Suppressor macrophage treated with lipopolysaccharide for 1 hour (primary cell): ENCODE measurements around the gene WSB2.

Experiments
- DNase-seq, 3 donors: peaks; one replicate each; pipeline ENCODE4 v3.0.0-alpha.2; 2020 to 2022

The WSB2 gene

DNA sequence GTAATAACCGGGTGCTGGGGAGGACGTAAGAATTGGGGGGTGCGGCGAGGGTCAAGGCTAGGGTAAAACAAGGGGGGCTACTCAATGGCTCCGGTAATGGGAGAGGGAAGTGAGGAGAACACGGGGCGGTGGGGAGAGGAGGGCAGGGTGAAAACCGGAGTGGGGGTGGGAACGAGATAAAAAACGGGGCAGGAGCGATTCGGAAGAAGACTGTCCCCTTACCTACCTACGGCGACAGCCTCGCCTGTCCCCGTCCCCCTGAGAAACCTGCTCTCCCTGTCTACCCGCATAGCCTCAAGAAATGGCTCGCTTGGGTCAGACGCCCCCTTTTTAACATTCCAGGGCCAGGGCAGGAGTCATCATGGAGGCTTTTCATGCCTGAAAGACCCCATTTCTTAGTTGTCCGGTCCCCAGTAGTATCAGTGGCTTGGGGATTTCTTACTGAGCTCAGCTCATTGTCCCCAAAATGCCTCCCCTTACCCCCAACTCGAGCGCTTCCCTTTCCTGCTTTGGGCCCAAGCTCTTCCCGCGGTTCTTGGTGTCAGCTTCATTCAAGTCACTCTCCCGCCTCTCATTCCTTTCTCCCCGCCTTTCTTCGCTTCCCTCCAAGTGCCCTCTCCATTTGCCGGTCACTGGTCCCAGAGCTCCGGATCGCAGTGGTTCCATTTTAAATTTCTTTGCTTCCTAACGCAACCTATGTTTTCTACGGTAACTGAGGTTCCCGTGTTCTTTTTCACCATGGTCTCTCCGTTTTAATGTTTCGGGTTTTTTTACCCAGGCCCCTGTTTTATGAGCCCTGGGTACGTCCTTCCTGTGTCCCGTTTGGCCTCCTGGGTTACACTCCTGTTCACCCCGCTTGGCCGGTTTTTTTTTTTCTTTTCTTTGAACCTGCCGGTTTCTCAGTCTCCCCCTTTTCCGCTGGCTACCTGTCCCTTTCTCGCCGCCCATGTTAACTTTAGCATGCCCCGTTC is 1.2 kb upstream of the WSB2 start:
- DNase-seq = peak; percentile 51 to 67 (median 66)

DNA sequence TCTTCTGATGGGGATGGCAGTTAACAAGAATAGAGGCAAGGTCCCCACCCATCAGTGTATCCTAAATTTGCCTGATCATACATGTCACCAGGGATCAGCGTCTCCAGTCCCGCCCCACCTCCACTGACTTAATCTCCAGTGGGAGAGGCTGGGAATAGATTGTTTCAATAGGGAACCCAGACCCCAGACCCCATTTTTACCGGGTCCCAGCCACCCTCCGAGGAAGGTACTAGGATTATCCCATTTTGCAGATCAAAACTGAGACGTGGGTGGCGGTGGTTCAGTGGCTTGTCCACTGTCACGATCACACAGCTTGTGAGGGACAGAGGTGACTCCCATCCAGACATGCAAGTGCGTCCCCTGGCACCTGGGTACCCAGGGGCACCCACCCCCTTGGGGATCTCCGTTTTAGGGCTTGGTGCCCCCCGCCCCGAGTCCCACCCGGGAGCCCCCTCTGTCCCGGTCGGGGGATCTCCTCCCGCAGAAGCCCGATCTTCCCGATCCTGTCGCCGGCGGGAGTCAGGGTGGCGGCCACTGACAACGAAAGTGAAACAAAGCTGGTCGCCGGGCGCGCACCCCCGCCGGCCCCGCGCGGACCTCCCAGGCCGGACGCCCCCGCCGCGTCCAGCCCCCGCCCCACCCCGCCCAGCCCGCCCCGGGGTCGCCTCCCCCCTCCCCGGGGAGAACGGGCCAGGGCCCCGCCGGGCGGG is 523 bp downstream of the WSB2 start:
- peak; percentile 70 to 89 (median 72) for DNase-seq

DNA sequence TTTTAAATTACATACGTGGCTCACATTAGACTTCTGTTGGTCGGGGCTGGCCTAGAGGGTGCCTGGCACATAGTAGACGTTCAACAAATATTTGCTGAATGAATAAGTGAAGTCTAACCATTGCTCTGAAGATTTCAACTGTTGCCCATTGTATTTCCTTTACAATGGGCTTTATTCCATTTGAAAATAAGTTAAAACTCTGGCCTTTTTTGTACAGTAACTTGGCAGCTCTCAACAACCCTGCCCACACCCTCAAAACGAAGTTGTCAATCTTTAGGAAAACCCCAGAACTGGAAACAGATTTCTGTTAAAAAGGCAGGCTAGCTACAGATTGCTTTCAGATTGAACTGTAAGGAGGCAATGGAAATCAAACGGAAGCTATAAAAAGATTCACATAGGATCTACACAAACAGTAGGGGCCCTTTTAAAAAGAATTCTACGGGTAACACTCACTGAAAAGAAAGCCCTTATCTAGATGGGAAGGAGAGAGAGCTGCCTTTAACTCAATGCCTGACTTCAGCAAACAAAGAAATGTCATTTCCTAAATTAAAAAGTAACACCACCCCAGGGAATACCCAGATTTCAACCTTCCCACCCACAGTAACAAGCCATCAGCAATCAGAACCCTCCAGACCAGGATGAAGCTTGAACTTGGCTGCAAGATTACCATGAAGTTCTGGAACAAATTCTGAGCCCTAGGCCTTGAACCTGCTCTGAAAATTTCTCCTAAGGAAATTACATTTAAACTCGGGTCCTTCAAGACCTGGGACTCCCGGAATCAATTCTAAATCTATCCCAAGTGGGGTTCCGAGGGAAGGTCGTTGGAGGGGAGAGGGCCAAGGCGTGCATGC is 1.4 kb downstream of the WSB2 start:
- DNase-seq = peak; percentile 78 to 85 (median 84)

DNA sequence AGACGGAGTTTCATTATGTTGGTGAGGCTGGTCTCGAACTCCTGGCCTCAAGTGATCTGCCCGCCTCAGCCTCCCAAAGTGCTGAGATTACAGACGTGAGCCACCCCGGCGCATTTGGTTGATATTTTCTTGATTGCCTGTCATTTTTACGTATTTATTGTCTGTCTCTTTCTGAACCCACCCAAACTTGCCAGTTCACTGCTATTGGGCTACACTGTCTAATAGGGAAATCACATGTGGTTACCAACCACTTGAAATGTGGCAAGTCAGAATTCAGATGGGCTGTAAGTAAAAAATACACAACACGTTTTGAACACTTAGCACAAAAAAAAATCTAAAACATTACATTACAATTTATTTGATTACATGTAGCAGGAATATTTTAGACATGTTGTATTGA is 2.1 kb downstream of the WSB2 start:
- DNase-seq = no peak

DNA sequence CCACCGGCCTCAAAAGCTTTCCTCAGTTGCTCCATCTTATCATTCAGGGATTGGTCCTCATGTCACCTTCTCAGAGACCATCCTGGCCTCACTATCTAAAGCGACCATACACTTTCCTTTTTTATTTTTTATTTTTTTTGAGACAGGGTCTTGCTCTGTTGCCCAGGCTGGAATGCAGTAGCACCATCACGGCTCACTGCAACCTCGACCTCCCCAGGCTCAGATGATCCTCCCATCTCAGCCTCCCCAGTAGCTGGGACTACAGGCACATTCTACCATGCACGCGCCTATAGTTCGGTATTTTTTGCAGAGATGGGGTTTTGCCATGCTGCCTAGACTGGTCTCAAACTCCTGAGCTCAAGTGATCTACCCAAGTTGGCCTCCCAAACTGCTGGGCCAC is 2.8 kb downstream of the WSB2 start:
- no peak for DNase-seq

DNA sequence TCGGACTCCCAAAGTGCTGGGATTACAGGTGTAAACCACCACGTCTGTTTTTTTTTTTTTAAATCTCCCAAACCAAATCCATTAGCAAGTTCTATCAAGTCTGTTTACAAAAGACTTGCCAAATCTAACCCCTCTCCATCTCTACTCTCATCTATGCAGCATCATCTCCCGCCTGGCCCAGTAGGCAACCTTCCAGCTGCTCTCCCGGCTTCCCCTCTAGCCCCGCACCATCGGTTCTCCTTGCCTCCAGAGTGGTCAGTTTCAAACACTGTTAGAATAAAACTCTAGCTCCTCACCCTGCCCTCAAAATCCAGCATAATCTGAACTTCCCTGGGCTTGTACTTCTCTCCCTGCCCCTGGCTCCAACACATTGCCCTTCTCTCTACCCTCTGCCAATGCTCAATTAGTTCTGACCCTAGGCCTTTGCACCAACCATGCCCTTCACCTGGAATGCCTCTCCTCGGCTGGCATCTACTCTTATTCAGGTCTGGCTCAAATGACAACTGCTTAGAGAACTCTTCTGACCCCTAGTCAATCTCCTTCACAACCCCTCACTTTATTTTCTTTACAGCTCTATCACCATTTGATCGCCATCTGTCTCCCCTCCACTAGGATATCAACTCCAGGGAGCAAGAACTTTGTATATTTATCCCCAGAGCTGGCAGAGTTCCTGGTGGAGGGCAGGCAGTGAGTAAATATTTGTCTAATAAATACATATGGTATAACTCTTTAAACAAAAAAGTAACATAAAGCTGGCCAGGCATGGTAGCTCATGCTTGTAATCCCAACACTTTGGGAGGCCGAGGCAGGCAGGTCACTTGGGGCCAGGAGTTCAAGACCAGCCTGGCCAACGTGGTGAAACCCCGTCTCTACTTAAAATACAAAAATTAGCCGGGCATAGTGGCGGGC is 4.9 kb downstream of the WSB2 start:
- no peak for DNase-seq

DNA sequence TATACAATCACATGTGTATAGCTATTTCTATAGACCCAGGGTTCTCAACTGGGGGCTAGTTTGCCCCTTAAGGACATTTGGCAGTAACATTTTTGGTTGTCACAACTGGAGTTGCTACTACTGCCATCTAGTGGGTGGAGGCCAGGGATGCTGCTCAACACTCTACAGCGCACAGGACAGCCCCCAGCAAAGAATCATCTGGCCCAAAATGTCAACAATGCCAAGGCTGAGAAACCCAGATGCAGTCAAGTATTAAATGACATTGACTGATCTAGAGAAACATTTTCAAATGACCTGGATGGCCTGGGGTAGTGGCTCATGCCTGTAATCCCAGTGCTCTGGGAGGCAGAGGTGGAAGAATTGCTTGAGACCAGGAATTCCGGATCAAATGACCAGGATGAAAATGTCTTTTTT is 5.8 kb downstream of the WSB2 start:
- peak; percentile 66 to 72 (median 67) for DNase-seq

DNA sequence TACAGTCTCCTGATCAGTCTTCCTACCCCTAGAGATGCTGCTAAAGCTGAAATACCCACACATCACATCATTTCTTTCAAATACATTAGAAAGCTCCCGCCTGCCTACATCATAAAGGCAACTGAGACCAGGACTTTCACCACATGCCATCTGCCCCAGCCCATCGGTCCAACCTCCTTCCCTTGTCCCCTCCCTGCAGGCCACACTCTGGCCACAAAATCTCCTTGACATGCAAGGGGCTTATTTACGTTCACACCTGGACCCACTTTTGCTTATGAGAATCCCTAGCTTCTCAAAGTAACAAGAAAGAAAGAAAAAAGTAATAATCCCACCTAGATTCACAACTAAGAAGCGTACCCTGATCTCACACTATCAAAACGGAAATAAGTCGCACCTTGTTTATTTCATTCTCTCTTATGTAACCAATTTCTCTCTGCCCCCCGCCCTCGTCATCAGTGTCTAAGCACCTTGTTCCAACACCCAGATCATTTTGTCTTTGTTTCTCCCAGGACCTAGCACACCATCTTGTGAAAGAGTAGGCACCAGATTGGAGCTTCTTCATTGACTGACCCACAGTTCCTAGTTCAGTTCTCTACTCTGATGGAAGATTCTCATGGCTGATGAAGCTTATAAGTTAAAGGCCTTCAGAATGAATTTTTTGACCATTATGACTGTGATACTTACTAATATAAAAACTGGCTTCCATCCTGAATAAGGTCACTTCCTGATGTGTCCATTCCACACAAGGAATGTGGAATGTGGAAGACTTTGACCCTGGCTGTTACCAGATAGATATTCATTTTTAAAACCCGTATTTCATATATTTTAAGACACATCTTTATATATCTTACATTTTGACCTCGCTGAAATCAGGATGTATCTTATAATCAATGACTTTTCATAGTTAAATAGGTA is 7.7 kb downstream of the WSB2 start:
- DNase-seq = no peak

DNA sequence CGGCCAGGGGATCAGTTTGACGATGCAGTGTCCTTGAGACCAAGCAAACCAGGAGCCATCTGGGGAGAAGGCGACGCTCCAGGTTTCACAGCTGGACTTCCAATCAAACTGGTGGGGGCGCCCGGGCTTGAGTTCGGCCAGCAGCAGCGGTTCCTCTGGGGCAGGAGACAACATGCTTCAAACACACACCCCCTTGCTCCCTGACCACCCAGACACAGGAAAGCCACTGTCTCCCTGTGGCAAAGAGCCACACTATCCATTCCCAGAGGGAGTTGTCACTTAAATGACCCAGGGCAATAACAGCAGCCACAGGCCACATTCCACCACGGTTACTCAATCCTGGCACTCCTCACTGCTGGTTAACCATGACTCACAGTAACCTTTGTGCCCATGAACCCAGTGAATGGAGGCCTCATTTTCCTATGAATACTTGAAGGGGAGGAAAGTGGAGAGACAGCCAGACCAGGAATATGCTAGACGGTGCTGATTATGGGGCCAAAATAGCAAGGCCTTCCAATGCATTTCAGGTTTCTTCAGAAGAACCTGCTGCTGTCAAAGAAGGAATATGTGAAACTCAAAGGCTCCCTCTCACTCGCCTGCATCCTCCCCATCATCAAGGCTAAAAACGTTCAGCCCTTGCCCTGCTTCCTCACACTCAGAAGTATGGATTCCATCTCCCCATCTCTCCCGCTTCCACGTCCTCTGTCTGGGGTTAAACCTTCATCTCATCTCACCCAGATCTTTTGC is 8.5 kb downstream of the WSB2 start:
- DNase-seq = peak; percentile 53 to 65 (median 61)

DNA sequence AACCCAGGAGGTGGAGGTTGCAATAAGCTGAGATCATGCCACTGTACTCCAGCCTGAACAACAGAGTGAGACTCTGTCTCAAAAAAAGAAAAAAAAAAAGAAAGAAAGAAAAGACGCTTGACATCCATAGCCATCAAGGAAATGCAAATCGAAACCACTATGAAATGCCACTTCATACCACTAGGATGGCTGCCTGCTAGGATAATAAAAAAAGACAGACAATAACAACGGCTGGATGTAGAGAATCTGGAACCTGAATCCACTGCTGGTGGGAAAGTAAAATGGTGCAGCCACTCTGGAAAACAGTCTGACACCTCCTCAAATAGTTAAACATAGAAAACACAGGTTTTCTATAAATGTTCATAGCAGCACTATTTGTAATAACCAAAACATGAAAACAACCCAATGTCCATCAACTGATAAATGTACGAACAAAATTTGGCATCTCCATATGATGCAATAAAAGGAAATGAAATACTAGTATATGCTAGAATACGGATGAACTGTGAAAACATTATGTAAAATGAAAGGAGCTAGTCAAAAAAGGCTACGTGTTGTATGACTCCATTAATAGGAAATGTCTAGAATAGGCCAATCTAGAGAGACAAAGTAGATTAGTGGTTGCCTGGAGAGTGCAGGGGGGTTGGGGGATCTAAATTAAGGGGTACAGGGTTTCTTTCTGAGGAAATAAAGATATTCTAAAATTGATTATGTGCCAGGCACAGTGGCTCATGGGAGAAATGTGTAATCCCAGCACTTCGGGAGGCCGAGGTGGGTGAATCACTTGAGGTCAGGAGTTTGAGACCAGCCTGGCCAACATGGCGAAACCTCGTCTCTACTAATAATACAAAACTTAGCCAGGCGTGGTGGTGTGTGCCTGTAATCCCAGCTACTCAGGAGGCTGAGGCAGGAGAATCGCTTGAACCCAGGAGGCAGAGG is 9.7 kb downstream of the WSB2 start:
- no peak for DNase-seq

DNA sequence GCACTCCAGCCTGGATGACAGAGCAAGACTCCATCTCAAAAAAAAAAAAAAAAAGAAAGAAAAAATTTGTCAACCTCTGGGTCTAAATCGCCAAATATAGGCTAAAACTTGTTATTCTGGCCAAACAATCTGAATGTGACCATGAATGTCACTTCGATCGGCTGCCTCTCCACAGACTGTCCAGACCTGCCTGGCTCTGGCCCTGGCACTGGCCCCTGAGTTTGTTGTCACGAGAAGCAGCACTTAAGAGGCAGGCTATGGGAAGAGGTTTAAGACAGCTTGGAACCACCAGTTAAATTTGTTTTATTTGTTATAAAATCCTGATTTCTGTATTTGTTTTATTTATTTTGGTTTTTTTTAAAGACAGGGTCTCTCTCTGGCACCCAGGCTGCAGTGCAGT is 14.5 kb downstream of the WSB2 start:
- DNase-seq = no peak

DNA sequence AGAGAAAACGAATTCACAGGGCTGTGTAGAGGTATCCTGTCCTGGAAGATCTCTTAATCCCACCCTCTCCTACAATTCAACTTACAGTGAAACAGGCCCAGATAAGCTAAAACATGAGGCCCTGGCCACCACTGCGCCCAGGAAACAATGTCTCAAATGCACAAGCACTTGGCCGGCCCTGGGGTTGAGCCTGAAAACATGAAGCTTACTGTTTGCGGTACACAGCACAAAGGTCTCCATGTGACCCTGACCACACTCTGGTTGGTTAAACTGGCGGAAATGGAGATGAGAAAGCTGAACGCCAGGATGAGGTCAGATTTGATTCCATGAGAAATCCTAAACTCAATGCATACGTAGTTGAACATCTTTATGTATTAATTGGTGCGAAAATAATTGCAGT is 16.4 kb downstream of the WSB2 start:
- DNase-seq = no peak

DNA sequence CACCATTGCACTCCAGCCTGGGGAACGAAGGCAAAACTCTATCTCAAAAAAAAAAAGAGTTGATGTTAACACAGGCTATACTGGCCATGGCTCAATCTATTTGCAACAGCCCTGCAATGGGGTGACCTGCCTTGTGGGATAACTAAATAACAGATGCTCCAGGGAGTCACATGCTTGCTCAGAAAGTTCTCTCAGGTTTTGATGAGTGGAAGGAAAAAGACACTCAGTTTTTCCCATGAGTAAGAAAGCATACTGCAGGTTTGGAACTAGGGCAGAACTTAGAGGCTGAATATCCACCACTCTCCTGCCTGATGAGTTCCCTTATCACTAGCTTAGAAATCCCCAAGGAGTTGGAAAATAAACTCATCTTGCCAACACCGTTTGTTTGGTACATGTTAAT is 16.9 kb downstream of the WSB2 start:
- DNase-seq = no peak

DNA sequence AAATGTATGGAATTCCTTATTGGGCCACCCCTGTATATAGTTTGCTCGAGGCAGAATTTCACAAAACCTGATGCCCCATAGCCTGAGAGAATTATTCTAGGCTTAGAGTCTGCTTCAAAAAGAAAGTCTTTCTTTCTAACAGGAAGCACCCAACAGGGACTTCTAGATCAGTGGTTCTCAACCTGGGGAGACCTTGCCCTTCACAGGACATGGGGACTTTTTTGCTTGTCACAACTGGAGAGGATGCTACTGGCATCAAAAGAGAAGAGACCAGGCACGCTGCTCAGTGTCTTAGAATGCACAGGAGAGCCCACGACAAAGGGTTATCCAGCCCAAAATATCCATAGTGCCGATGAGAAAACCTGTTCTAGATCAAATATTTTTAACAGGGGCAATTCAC is 18.9 kb downstream of the WSB2 start:
- DNase-seq = no peak

DNA sequence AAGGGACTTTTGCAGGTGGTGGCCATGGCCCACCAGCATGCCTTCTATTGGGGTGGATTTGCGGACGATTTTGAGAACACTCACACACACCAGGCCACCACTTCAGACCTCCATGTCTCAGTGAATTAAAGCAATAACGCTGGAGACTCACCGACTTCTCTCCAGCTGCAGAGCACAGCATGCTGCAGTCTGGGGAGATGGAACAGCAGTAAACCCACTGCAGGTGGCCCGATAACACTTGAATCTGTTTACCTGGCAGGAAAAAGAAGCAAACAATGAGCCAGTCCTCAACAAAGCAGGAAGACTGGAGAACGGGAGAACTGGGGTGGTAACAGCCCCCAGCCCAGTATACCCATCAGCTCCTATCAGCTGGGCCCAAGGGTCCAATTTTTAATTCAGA is 22.8 kb downstream of the WSB2 start:
- no peak for DNase-seq

DNA sequence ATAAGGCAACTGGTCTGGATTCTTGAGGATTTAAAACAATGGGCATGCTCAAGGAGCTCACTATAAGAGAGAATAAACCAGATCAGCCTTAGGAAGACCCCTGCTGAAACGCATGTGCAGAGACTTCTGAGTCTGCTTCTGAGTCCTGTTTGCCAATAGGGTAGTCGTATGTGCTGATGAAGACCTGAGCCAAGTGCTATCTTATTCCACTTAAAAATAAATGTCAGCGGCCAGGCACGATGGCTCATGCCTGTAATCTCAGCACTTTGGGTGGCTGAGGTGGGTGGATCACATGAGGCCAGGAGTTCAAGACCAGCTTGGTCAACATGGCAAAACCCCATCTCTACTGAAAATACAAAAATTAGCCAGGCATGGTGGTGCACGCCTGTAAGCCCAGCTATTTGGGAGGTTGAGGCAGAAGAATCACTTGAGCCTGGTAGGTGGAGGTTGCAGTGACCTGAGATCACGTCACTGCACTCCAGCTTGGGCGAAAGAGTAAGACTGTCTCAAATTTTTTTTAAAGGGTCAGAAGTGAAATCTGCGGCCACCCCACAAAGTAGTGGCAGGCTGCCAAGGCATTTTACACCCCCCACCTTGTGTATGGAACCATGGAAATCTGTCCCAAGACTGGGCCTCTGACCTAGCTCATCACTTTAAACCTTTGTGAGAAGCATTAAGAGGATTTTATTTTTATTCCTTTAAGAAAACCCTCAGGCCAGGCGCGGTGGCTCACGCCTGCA is 24.1 kb downstream of the WSB2 start:
- DNase-seq = no peak

DNA sequence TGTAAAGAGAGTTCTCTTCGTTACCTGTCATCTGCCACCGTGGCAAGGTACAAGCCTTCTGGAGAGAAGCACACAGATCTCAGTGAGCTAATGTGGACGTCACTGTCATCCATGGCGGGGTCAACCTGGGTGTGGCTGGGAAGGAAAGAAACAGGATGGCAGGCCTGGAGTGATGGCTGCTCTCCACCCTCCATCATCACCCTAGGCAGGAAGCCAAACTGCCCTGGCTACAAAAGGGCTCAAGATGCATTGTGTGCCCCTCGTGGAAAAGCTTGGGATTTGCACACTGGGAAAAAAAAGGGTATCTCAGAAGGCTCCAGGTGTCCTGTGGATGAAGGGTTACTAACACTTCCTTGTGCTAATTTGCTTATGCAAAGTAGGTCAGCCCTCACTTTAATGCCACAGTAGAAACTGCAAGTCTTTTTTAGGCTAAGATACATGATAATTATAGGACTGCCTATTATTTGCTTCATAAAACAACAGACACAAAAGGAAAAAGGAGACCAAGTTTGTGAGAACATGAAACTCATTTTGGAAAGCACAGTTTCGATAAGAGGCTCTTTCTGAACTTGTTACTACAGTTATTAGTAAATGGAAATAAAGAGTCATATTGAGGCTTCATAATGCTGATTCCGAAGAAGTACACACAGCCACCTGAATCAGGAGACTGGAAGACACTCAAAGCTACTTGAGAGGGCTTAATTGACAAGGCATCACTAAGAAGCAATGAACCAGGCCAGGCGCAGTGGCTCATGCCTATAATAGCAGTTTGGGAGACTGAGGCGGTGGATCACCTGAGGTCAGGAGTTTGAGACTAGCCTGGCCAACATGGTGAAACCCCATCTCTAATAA is 25.6 kb downstream of the WSB2 start:
- no peak for DNase-seq
